Purkinje cell (primary cell): ENCODE measurements around the gene IRGM. TPM values are rescaled to one million over a fixed set of nuclear protein-coding genes. Genes with fewer than 3 reads are reported as not detected.

Experiments used
- polyA plus RNA-seq: library from polyadenylated mRNA; unstranded; fragments of >200 nt; fragmentation: Nextera tagmentation; gene quantifications from 2 replicates; pipeline ENCODE4 v1.2.1, GENCODE V29; 2014

Gene IRGM
- not detected in 2 replicates for polyA plus RNA-seq

GRCh38 chr5:150846308-150846653 is at the start of gene IRGM:
IRGM (plus strand) TSS chr5:150846521; CDS start chr5:150848124, 1,603 bp downstream.

Other genes starting within 250 kb of the IRGM start
- gene SYNPO, start 205.9 kb upstream of the IRGM start, polyA plus RNA-seq, result 0.25 and 4.6 TPM in 2 replicates
- 0.99 TPM in 1 of 2 replicates, not detected in the other for gene MYOZ3, start 185.3 kb upstream of the IRGM start, polyA plus RNA-seq
- 22.0 and 27.6 TPM in 2 replicates for gene RBM22, start 145.5 kb upstream of the IRGM start, polyA plus RNA-seq
- 30.1 and 38.8 TPM in 2 replicates for gene DCTN4, start 87.5 kb upstream of the IRGM start, polyA plus RNA-seq
- 0.55 and 1.7 TPM in 2 replicates for gene SMIM3, start 67.8 kb upstream of the IRGM start, polyA plus RNA-seq
- 2.6 and 4.3 TPM in 2 replicates for gene ZNF300, start 58.5 kb downstream of the IRGM start, polyA plus RNA-seq
- gene GPX3, start 174.1 kb downstream of the IRGM start, polyA plus RNA-seq, result 2.3 and 6.8 TPM in 2 replicates
- 0.71 and 1.4 TPM in 2 replicates for gene TNIP1, start 234.5 kb downstream of the IRGM start, polyA plus RNA-seq